ENCODE results near the gene LURAP1L.

Gene LURAP1L

DNA sequence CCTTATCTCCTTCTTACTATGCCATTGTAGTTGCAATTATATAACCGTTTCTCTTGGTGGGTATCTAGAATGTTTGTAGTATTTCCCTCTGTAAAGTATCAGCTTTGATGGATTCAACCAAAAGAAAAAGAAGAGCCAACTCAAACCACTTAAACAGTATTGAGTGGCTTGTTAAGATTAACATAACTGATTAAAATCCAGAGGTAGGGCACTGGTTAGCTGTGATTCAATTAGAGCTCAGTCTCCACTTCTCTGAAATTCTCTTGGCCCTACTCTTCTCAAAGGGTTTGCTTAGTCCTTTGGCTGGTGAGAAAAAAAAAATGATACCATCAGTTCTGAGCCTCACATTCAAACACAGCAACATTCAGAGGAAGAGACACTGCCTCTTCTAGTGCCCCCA is 44.6 kb upstream of the LURAP1L start:
- no peak for TF ChIP-seq KLF1 (tag by site-specific recombination; IDR thresholded peaks at IDR 0.05)
- TF ChIP-seq ZNF157 (tag by site-specific recombination; IDR thresholded peaks at IDR 0.05) = no peak
- no peak for TF ChIP-seq MYNN (tag by site-specific recombination; IDR thresholded peaks at IDR 0.05; ENCODE audit: borderline replicate concordance)
- TF ChIP-seq, protein P1, sequence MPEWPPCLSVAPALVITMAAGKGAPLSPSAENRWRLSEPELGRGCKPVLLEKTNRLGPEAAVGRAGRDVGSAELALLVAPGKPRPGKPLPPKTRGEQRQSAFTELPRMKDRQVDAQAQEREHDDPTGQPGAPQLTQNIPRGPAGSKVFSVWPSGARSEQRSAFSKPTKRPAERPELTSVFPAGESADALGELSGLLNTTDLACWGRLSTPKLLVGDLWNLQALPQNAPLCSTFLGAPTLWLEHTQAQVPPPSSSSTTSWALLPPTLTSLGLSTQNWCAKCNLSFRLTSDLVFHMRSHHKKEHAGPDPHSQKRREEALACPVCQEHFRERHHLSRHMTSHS (tag by site-specific recombination; IDR thresholded peaks at IDR 0.05) = no peak
- TF ChIP-seq SP3 (tag by site-specific recombination; IDR thresholded peaks at IDR 0.05) = no peak
- TF ChIP-seq ZNF707 (tag by site-specific recombination; IDR thresholded peaks at IDR 0.05) = no peak
- TF ChIP-seq, protein P2, sequence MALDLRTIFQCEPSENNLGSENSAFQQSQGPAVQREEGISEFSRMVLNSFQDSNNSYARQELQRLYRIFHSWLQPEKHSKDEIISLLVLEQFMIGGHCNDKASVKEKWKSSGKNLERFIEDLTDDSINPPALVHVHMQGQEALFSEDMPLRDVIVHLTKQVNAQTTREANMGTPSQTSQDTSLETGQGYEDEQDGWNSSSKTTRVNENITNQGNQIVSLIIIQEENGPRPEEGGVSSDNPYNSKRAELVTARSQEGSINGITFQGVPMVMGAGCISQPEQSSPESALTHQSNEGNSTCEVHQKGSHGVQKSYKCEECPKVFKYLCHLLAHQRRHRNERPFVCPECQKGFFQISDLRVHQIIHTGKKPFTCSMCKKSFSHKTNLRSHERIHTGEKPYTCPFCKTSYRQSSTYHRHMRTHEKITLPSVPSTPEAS (tag by site-specific recombination; IDR thresholded peaks at IDR 0.05) = no peak
- TF ChIP-seq, protein P3, sequence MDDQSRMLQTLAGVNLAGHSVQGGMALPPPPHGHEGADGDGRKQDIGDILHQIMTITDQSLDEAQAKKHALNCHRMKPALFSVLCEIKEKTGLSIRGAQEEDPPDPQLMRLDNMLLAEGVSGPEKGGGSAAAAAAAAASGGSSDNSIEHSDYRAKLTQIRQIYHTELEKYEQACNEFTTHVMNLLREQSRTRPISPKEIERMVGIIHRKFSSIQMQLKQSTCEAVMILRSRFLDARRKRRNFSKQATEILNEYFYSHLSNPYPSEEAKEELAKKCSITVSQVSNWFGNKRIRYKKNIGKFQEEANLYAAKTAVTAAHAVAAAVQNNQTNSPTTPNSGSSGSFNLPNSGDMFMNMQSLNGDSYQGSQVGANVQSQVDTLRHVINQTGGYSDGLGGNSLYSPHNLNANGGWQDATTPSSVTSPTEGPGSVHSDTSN (CRISPR knock-in tag; IDR thresholded peaks at IDR 0.05) = no peak
- TF ChIP-seq ZNF23 (tag by site-specific recombination; IDR thresholded peaks at IDR 0.05; ENCODE audit: borderline replicate concordance) = no peak
- no peak for TF ChIP-seq ZNF560 (tag by site-specific recombination; IDR thresholded peaks at IDR 0.05; ENCODE audit: borderline replicate concordance)
- no peaks in the 10 kb centered on the region for H3K36me3 ChIP-seq (ENCODE audit: control insufficient read depth in 2 of 2, insufficient read depth in 1 of 2, low read length in 2 of 2)
- H3K9me3 ChIP-seq (ENCODE audit: control insufficient read depth, insufficient read depth, low read depth, low read length) = no peaks in the 10 kb centered on the region
- no peak overlapping the region for H3K4me3 ChIP-seq (ENCODE audit: low read depth, low read length)
- POLR2A ChIA-PET = no interaction called here
- H3K4me1 ChIP-seq (ENCODE audit: control insufficient read depth, insufficient read depth, low read length) = no peaks in the 10 kb centered on the region
- CTCF ChIA-PET = interaction anchor here (0.6 to 3.0 kb wide), 4 partner anchors 12 to 155 kb away, joined by 3 to 17 read pairs (median 4); no protein-coding TSS in a partner anchor
- no peak overlapping the region for H3K27ac ChIP-seq (ENCODE audit: extremely low read depth, low read depth, low read length)

- CTCF ChIA-PET = interaction anchor here (0.8 kb wide), 1 partner anchor 89 kb away, joined by 4 read pairs; no protein-coding TSS in a partner anchor
- no peaks in the 10 kb centered on the region for H3K9me3 ChIP-seq (ENCODE audit: control insufficient read depth, insufficient read depth, low read depth, low read length)
- H3K4me1 ChIP-seq (ENCODE audit: control insufficient read depth, insufficient read depth, low read length) = no peaks in the 10 kb centered on the region
- no peak overlapping the region for H3K27ac ChIP-seq (ENCODE audit: extremely low read depth, low read depth, low read length)
- TF ChIP-seq SETDB1 (IDR thresholded peaks at IDR 0.05; ENCODE audit: insufficient read length, low read length) (no peak), ZNF555 (tag by site-specific recombination; conservative IDR thresholded peaks at IDR 0.05) (no peak), MEIS1 (CRISPR knock-in tag; IDR thresholded peaks at IDR 0.05; ENCODE audit: borderline replicate concordance) (no peak), ZNF530 (tag by site-specific recombination; IDR thresholded peaks at IDR 0.05; ENCODE audit: low read depth) (no peak), ZNF48 (tag by site-specific recombination; IDR thresholded peaks at IDR 0.05) (no peak), INSM2 (tag by site-specific recombination; IDR thresholded peaks at IDR 0.05) (no peak), ZSCAN23 (tag by site-specific recombination; IDR thresholded peaks at IDR 0.05) (no peak), ZNF426 (tag by site-specific recombination; IDR thresholded peaks at IDR 0.05) (no peak), ZNF266 (tag by site-specific recombination; IDR thresholded peaks at IDR 0.05; ENCODE audit: low read depth) (no peak), ZNF248 (tag by site-specific recombination; IDR thresholded peaks at IDR 0.05) (no peak), ZNF223 (tag by site-specific recombination; IDR thresholded peaks at IDR 0.05) (no peak)
- TF ChIP-seq, protein P4, sequence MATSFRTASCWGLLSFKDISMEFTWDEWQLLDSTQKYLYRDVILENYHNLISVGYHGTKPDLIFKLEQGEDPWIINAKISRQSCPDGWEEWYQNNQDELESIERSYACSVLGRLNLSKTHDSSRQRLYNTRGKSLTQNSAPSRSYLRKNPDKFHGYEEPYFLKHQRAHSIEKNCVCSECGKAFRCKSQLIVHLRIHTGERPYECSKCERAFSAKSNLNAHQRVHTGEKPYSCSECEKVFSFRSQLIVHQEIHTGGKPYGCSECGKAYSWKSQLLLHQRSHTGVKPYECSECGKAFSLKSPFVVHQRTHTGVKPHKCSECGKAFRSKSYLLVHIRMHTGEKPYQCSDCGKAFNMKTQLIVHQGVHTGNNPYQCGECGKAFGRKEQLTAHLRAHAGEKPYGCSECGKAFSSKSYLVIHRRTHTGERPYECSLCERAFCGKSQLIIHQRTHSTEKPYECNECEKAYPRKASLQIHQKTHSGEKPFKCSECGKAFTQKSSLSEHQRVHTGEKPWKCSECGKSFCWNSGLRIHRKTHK (tag by site-specific recombination; IDR thresholded peaks at IDR 0.05) = no peak
- no peaks in the 10 kb centered on the region for H3K36me3 ChIP-seq (ENCODE audit: control insufficient read depth in 2 of 2, insufficient read depth in 1 of 2, low read length in 2 of 2)
- H3K4me3 ChIP-seq (ENCODE audit: low read depth, low read length) = no peak overlapping the region
- POLR2A ChIA-PET = no interaction called here
Measured at GRCh38 chr9:12730927-12731326, 43.9 kb upstream of the LURAP1L start.
